HG02642 (cell line): ENCODE measurements around the gene TBX21.

Experiments used
- ATAC-seq: cut with Tn5 transposase; IDR thresholded peaks from one replicate; pipeline ENCODE4 v1.9.1; 2021; ENCODE audit warnings: mild to moderate bottlenecking; ENCODE audit not compliant: unreplicated experiment, poor library complexity

Gene TBX21

GRCh38 chr17:47733047-47733673 lies at the start of gene TBX21:
TBX21 (plus strand) TSS chr17:47733236; CDS start chr17:47733455, 219 bp downstream.
- ATAC-seq: peak; percentile 66

- ATAC-seq: no peak
Measured at GRCh38 chr17:47684025-47684424, 49.0 kb upstream of the TBX21 start.

GRCh38 chr17:47684535-47685193 lies 48.4 kb upstream of the TBX21 start:
- ATAC-seq: no peak

- no peak for ATAC-seq
Measured at GRCh38 chr17:47685556-47686275, 47.3 kb upstream of the TBX21 start.

GRCh38 chr17:47686276-47686635 lies 46.8 kb upstream of the TBX21 start:
- ATAC-seq: no peak

GRCh38 chr17:47686664-47687327 lies 46.2 kb upstream of the TBX21 start:
- no peak for ATAC-seq

GRCh38 chr17:47687328-47687690 lies 45.7 kb upstream of the TBX21 start:
- ATAC-seq: no peak

GRCh38 chr17:47687748-47688147 lies 45.3 kb upstream of the TBX21 start:
- no peak for ATAC-seq

GRCh38 chr17:47690121-47690520 lies 42.9 kb upstream of the TBX21 start:
- no peak for ATAC-seq

- no peak for ATAC-seq
Measured at GRCh38 chr17:47692137-47692894, 40.7 kb upstream of the TBX21 start.

- ATAC-seq: no peak
Measured at GRCh38 chr17:47692895-47693730, 39.9 kb upstream of the TBX21 start.

GRCh38 chr17:47693731-47694580 lies 39.1 kb upstream of the TBX21 start, which contains the start of gene TBKBP1:
TBKBP1 (plus strand) TSS chr17:47694161; CDS start chr17:47696113, 1,952 bp downstream.
- no peak for ATAC-seq

GRCh38 chr17:47694581-47695428 lies 38.2 kb upstream of the TBX21 start:
- no peak for ATAC-seq

GRCh38 chr17:47695429-47696376 lies 37.3 kb upstream of the TBX21 start:
- no peak for ATAC-seq

- ATAC-seq: no peak
Measured at GRCh38 chr17:47696717-47697642, 36.1 kb upstream of the TBX21 start.
